T1000 (cell line): ENCODE data around the gene TMEM175.

Source experiments
- DNase-seq: peaks from one replicate; lab custom pipeline; 2025; ENCODE audit warnings: mixed read lengths; lab: John Stamatoyannopoulos, UW

The TMEM175 gene

DNA sequence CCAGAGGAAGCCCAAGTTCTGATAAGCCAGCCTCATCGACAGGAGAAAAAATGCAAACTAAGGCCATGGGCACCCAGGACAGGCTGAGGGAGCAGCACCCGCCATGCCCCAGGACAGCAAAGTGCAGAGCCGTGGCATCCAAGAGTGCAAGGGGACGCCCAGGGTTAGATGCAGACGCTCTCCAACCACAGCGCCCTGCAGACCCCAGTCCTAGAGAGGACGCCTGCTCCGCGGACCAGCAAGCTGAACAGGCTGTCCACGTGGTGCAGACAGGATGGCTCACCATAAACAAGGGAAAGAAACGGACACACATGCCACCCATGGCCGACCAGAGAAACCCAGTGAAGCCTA is 32.7 kb upstream of the TMEM175 start:
- no peak for DNase-seq

GRCh38 chr4:900073-900472 is 32.2 kb upstream of the TMEM175 start:
- no peak for DNase-seq

DNA sequence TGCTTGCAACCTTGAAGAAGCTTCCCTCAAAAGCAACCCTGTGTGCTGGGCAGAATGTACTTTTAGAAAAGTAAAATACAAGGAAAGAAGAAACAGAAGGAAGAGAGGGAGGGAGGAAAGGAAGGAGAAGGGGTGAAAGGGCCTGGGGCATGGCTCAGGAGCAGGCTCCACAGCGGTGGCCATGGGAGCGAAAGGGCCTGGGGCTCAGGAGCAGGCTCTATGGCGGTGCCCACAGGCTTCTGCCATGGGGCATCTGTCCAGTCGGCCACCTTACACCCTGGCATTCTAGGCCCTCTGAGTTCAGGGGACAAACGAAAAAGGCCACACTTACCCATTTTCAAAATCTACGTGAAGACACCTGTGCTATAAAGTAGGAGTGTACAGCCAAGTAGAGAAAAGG is 31.5 kb upstream of the TMEM175 start:
- no peak for DNase-seq

DNA sequence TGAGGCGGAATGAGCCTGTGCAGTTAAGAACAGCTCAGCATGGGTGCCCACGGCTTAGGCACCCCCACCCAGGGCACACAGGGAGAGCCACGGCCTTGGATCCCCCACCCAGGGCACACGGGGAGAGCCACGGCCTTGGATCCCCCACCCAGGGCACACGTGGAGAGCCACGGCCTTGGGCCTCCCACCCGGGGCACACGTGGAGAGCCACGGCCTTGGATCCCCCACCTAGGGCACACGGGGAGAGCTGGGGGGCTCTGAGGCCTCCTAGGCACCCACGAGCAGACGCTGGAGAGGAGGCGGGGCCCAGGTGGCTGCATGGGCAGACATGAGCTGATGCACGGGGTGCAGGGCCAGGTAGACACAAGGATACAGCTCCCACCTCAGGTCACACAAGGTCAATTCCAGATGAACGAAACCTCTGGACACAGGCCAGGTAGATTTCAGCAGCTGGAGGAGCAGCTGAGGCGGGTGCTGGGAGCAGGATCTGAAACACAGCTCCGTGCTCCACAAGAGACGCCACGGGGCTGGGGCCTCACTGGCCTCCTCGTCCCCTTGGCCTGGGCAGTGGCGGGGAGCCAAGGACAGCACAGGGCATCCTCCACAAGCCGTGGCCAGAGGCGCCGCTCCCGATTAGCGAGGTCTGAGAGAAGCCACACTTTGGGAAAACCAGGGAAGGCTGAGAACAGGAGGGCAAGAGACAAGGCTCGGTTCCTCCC is 30.9 kb upstream of the TMEM175 start:
- DNase-seq, result no peak

DNA sequence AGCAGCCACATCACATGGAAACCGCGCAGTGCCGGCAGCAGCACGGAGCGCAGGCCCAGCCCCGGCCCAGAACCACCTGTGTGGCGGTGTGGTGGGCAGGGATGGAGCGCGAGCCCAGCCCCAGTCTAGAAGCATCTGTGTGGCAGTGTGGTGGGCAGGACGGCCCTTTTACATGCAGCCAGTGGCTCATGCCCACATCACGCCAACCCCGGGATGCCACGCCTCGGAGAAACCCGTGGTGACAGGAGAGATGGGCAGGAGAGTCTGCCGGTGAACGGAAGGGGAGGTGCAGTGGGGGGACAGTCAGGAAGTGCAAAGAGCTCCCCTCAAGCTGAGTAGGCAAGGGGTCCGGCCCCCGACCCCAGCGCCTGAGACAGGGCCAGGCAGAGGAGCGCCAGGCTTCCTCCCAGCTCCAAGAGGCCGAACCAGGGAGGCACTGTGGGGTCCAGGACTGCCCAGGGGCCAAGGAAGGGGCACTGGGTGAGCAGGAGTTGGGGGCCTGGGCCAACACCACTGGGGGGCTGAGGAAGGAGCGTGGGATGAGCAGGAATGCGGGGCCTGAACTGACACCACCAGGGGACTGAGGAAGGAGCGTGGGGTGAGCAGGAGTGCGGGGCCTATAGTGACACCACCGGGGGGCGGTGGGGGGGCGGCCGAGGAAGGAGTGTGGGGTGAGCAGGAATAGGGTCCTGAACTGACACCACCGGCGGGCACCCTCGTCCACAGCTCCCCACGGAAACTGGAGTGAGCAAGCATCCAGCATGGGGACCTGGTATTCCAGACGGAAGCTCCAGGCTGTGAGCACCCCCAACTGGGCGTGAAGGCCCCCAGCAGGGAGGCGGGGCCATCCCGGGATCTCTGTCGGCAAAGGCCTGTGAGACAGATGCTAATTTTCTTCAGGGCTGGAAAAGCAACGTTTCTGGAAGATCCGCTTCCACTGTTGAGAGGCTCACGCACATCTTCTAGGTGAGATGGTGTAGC is 28.9 kb upstream of the TMEM175 start:
- no peak for DNase-seq

DNA sequence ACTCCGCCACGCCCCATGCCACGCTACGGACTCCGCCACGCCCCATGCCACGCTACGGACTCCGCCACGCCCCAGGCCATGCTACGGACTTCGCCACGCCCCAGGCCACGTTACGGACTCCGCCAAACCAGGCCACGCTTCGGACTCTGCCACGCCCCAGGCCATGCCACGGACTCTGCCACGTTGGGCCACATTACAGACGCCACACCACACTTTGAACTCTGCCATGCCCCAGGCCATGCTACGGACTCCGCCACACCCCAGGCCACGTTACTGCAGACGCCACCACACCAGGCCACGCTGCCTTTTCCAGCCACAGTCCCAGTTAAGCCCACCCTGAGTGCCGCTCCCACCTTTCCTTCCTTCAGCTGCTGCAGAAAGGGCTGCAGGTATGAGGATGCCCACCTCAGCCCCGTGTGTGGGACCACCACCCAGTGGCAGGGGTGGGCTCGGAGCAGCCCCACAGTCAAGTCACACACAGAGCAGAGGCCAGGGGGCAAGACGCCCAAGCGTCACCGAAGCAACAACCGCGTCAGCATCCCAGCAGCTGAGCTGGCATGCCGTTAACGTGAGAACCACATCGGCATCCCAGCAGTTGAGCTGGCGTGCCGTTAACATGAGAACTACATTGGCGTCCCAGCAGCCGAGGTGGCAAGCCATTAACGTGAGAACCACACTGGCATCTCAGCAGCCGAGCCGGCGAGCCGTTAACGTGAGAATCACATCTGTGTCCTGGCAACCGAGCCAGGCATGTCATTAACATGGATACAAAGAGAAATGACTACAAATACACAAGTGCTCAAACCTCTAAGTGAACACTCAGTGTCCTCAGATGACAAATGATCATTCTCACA is 26.5 kb upstream of the TMEM175 start:
- no peak for DNase-seq

- no peak for DNase-seq
Measured at GRCh38 chr4:906339-907102, 25.7 kb upstream of the TMEM175 start.

- DNase-seq, result no peak
Measured at GRCh38 chr4:907103-907400, 25.2 kb upstream of the TMEM175 start.

DNA sequence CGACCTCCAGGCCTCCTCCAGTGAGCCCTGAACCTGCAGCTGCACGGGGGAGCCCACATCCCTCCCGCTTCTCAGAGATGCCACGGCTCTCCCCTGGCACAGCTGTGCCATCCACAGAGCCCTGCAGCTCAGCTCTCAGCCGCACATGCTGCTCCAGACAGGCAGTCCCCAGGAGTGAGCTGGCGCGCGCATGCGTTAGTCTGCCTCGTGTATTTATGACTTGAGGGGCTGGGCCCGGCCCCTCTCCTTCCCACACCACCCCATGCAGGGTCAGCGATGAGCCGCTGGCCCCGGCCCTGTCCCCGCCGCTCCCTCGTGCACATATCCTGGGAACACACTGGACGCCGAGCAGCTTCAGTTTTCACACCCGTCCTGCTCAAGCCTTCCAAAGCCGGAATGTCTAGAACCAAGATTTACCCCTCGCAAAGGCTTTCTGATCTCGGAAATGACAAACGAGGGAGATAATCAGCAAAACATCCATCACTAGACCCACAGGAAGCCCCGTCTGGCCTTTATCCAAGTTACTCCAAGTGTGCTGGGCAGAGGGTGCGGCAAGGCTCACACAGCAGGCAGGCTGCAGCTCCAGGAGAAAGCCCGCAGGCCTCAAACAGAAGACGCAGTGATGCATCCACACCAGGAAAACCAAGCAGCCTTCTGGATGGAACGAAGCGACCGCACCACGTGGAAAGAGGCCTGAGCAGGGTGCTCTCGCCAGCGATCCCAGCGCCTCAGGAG is 24.4 kb upstream of the TMEM175 start:
- no peak for DNase-seq

DNA sequence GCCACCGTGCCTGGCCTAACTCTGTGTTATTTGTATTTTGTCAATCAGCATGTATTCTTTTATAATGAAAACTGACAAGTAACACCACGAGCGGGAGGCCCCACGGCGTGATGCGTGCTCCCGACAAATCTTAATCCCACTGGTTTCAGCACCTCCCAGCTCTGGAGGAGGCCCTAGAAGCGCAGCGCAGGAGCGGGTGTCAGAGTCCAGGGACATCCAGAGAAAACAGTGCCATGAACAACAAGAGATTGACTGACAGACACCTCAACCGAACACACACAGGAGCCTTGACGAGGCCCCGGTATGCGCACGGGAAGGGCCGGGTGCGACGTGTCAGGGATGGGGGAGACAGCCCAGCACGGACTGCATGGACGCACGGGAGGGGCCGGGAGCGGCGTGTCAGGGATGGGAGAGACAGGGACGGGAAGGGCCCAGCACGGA is 23.1 kb upstream of the TMEM175 start:
- DNase-seq, result no peak

DNA sequence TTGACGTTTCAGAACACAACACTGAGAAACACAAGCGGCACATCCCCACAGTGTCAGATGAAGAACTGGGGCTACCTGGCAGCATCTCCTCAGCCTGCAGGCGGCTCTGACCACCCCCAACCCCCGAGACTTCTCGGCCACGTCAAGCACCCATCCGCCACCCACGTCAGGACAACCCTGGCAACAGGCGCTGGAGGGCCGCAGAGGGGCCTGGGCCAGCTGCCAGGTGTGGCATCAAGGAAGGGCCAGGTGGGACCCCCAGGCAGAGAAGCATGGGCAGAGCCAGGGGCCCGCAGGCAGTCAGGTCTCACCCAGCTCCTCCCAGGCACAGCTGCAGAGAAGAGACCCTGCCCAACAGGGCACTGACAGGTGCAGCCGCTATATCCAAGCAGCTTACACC is 22.4 kb upstream of the TMEM175 start:
- DNase-seq, result no peak

DNA sequence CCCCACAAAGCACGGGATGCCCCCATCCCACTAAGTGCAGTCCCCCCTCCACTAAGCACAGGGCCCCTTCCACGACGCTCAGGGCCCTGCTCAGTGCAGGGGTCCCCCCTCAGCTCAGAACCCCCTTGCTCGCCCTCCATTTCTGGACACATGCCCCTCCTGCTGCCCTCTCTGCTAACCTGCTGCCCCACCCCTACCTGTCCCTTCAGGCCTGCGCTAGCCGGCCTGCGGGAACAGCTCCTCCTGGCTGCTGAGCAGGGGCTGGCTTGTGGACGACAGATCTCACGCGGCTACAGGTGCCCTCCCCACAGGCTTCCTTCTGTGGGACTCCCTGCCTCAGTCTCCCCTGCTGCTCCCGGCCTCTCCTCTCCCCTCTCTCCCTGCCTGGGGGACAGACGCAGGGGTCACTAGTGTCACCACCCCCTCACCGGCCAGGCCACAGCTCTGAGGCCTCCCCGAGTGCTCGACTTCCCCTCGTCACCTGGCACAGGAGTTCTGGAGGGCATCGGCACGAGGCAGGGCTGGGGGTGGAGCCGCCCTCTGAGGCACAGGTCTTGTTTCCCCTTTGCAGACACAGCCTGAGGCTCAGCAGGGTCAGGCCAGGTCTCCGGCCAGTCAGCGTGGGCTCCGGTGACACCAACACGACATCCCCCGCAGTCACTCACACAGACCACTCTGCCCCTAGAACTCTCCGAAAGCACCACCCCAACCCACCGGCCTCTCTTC is 21.7 kb upstream of the TMEM175 start:
- no peak for DNase-seq

GRCh38 chr4:911221-911751 is 21.0 kb upstream of the TMEM175 start:
- DNase-seq, result no peak

- no peak for DNase-seq
Measured at GRCh38 chr4:911871-912490, 20.3 kb upstream of the TMEM175 start.

- DNase-seq, result no peak
Measured at GRCh38 chr4:912548-913279, 19.5 kb upstream of the TMEM175 start.

GRCh38 chr4:913280-913618 is 19.0 kb upstream of the TMEM175 start:
- no peak for DNase-seq

GRCh38 chr4:914531-914930 is 17.7 kb upstream of the TMEM175 start:
- DNase-seq, result no peak

GRCh38 chr4:915041-915474 is 17.2 kb upstream of the TMEM175 start:
- no peak for DNase-seq

- DNase-seq, result no peak
Measured at GRCh38 chr4:915595-915994, 16.7 kb upstream of the TMEM175 start.
